Stimulated activated CD4-positive, alpha-beta T cell treated with anti-CD3 and anti-CD28 coated beads, Interleukin-1b, Interleukin-23, amount 100 ng/mL, for 4 hours (primary cell): ENCODE data around the gene CDX2.
"Not testable (repeated sequence)": the region's sequence is repeated elsewhere in the genome, so short reads cannot be mapped to it uniquely, and the experiment has no call there.

Source experiments
- DNase-seq, 2 donors: peaks; one replicate each; pipeline ENCODE4 v3.0.0-alpha.2; 2020; ENCODE audit warnings: low read depth in 2 of 2

Gene CDX2

GRCh38 chr13:27965343-27965739 lies 3.8 kb downstream of the CDX2 start:
- DNase-seq, result no peak

- DNase-seq, result no peak
Measured at GRCh38 chr13:27964741-27965323, 4.3 kb downstream of the CDX2 start.

GRCh38 chr13:27964206-27964605 lies 4.9 kb downstream of the CDX2 start:
- DNase-seq, result not testable (repeated sequence)

- no peak for DNase-seq
Measured at GRCh38 chr13:27963491-27963890, 5.6 kb downstream of the CDX2 start.

- DNase-seq, result no peak
Measured at GRCh38 chr13:27962982-27963381, 6.1 kb downstream of the CDX2 start.

- no peak for DNase-seq
Measured at GRCh38 chr13:27962128-27962841, 6.8 kb downstream of the CDX2 start.

- DNase-seq, result no peak
Measured at GRCh38 chr13:27961227-27962085, 7.7 kb downstream of the CDX2 start.

- DNase-seq, result no peak
Measured at GRCh38 chr13:27960362-27961226, 8.5 kb downstream of the CDX2 start.

- no peak for DNase-seq
Measured at GRCh38 chr13:27959976-27960361, 9.1 kb downstream of the CDX2 start.

GRCh38 chr13:27956576-27957300 lies 12.4 kb downstream of the CDX2 start:
- no peak for DNase-seq

- DNase-seq, result no peak
Measured at GRCh38 chr13:27955014-27955591, 14.0 kb downstream of the CDX2 start.

- DNase-seq, result no peak
Measured at GRCh38 chr13:27954406-27954851, 14.7 kb downstream of the CDX2 start.

- DNase-seq, result peak; percentile 34 to 73
Measured at GRCh38 chr13:27953676-27954405, 15.3 kb downstream of the CDX2 start.

GRCh38 chr13:27952876-27953675 lies 16.0 kb downstream of the CDX2 start:
- no peak for DNase-seq

GRCh38 chr13:27942972-27943371 lies 26.1 kb downstream of the CDX2 start:
- no peak for DNase-seq

GRCh38 chr13:27933580-27934328 lies 35.4 kb downstream of the CDX2 start:
- DNase-seq, result no peak

- no peak for DNase-seq
Measured at GRCh38 chr13:27933118-27933517, 36.0 kb downstream of the CDX2 start.

GRCh38 chr13:27929868-27930267 lies 39.2 kb downstream of the CDX2 start:
- DNase-seq, result no peak
